GM15510 (cell line): ENCODE measurements around the gene BUD13.

Experiments used
- POLR2A ChIP-seq: IDR thresholded peaks from 3 replicates; pipeline ENCODE4 v1.6.1; 2011; ENCODE audit warnings: borderline replicate concordance; ENCODE audit not compliant: insufficient read length; ENCODE audit errors: extremely low read depth

The BUD13 gene

GRCh38 chr11:116786966-116787365, 14.2 kb upstream of the BUD13 start:
- TF ChIP-seq POLR2A: no peak

GRCh38 chr11:116786326-116786725, 13.5 kb upstream of the BUD13 start:
- no peak for TF ChIP-seq POLR2A

GRCh38 chr11:116782728-116783127, 9.9 kb upstream of the BUD13 start:
- TF ChIP-seq POLR2A: no peak

- TF ChIP-seq POLR2A: no peak
Observed at GRCh38 chr11:116778556-116778955, 5.8 kb upstream of the BUD13 start.

DNA sequence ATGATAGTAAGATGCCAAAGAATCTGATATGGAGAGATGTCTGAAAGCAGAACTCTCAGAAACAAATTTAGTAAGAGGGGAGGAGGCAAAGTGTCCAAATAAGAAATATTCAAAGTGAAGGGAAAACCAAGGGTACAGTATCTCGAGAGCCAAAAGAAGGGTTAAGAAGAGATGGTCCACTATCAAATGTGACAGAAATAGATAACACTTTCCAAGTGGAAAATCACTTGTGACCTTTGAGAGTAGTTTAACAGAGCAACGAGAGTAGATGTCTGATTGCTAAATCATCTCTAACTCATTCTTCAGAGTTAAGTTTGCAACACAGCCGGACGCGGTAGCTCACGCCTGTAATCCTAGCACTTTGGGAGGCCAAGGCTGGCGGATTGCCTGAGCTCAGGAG, 4.3 kb upstream of the BUD13 start:
- no peak for TF ChIP-seq POLR2A

GRCh38 chr11:116776522-116776984, 3.8 kb upstream of the BUD13 start:
- TF ChIP-seq POLR2A: no peak

- TF ChIP-seq POLR2A: no peak
Observed at GRCh38 chr11:116775975-116776374, 3.2 kb upstream of the BUD13 start.

GRCh38 chr11:116774661-116775060, 1.9 kb upstream of the BUD13 start:
- no peak for TF ChIP-seq POLR2A

- TF ChIP-seq POLR2A: no peak
Observed at GRCh38 chr11:116773203-116774097, 663 bp upstream of the BUD13 start.

- TF ChIP-seq POLR2A: no peak
Observed at GRCh38 chr11:116771935-116772334, 852 bp downstream of the BUD13 start.

DNA sequence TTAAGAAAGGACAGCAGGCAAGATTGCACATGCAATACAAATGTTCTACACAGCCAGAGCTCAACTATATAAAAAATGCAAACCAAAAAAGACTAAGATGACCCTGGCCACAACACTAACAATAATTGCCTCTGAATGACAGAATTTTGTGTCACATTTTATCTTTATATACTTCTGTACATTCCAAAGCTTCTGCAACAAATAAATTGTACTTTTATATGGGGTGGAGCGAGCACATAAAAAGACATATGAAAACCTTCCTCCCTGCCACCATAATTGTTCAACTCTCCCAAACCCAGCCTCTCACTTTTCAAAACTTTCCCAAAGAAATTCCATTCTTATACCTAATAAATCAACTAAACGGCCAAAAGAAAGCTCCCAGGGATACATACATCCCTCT, 10.7 kb downstream of the BUD13 start:
- TF ChIP-seq POLR2A: no peak

DNA sequence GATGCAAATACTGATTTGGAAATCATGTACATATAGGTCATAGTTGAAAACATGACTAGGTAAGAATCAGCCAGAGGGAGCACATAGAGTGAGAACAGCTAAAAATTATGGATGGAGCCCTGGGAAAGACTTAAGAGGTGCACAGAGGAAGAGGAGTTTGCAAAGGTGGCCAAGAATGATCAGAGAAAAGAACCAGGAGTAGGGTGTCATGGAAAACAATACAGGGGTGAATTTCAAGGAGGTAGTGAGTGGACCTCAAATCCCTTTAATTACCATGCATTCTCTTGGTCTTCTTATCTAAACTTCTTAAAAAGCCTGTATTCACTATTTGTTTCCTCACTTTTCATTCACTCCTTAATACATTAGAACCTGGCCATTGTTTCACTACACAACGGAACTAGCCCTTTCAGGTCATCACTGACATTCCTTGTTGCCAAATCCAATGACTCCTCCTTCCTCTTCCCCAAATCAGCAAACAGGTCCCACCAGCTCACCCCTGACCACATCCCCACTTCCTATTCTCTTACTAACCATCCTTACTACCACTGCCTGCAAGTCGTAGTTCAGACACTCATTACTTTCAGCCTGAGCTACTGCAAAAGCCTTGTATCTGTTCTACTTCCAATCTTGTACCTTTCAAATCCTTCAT, 22.6 kb downstream of the BUD13 start:
- no peak for TF ChIP-seq POLR2A

DNA sequence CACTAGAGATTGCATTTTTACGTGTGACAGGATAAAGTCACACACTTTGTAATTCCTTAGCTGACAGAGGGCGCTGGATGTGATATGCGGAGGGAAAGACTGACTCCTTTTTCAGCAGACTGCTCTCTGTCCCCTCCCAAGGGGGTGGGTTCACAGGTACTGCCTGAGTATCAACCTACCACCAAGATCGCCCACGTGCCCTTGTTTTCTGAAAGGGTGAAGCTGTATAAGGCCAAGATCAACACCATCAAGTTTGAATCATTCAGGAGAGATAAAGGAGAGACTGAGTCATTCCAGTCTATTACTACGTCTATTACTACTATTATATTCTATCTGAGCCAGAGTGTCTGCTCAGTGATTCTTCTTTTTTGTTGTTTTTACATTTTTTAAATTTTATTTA, 30.7 kb downstream of the BUD13 start:
- no peak for TF ChIP-seq POLR2A

DNA sequence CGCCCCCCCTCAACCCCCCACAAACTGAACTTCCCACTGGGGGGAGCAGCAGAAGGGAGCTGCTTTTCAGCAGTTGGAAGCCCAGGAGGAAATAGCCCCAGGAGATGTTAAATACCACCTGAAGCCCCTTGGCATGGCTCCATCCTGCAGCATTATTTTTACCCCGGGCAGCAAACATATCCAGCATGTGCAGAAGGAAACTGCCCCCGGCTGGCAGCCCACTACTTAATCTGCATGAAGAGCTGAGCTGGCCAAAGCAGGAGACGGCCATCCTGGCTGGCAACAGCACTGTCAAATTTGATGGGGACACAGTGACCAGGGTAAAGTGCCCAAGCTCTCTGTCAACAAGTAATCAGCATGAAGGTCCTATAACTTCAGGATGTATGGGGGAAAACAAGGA, 32.0 kb downstream of the BUD13 start:
- no peak for TF ChIP-seq POLR2A

GRCh38 chr11:116738975-116739374, 33.8 kb downstream of the BUD13 start:
- TF ChIP-seq POLR2A: no peak

- no peak for TF ChIP-seq POLR2A
Observed at GRCh38 chr11:116736763-116737162, 36.0 kb downstream of the BUD13 start.
